OCI-LY1 (cell line): ENCODE measurements around the gene CPLANE2.

Source experiments
- H2AFZ ChIP-seq: fragments of 200-600 bp; sonication (generic), shearing (Covaris generic); 2 replicates; pipeline ENCODE4 v1.6.0; 2014; ENCODE audit warnings: antibody characterized with exemption, mild to moderate bottlenecking, low read length
- H3F3A ChIP-seq: fragments of 200-600 bp; sonication (generic), shearing (Covaris generic); 2 replicates; pipeline ENCODE4 v1.6.0; 2014; ENCODE audit warnings: mild to moderate bottlenecking, antibody characterized with exemption, low read length, moderate library complexity; ENCODE audit not compliant: insufficient read depth
- H3K27ac ChIP-seq: fragments of 200-600 bp; sonication (generic); 2 replicates; pipeline ENCODE4 v1.5.1; 2014; ENCODE audit warnings: low read length, mixed run types, mild to moderate bottlenecking, low read depth; ENCODE audit not compliant: poor library complexity, severe bottlenecking
- H3K27me3 ChIP-seq: fragments of 200-600 bp; sonication (generic); 2 replicates; pipeline ENCODE4 v1.6.0; 2014; ENCODE audit warnings: antibody characterized with exemption, mild to moderate bottlenecking, low read length, moderate library complexity; ENCODE audit not compliant: insufficient read depth
- H3K36me3 ChIP-seq: fragments of 200-600 bp; sonication (generic); 2 replicates; pipeline ENCODE4 v1.6.1; 2014; ENCODE audit warnings: mild to moderate bottlenecking, antibody characterized with exemption, low read length, moderate library complexity, mixed read lengths; ENCODE audit not compliant: insufficient read depth
- H3K4me1 ChIP-seq: fragments of 200-600 bp; sonication (generic); 2 replicates; pipeline ENCODE4 v1.5.1; 2014; ENCODE audit warnings: mild to moderate bottlenecking, low read length, moderate library complexity; ENCODE audit not compliant: insufficient read depth, severe bottlenecking
- H3K4me2 ChIP-seq: fragments of 200-600 bp; sonication (generic), shearing (Covaris generic); 2 replicates; pipeline ENCODE4 v1.6.1; 2014; ENCODE audit warnings: low read length
- H3K4me3 ChIP-seq: fragments of 200-600 bp; sonication (generic); 2 replicates; pipeline ENCODE4 v1.5.1; 2014; ENCODE audit warnings: low read length, low read depth, mild to moderate bottlenecking, mixed read lengths; ENCODE audit not compliant: poor library complexity, severe bottlenecking
- H3K79me2 ChIP-seq: fragments of 200-600 bp; shearing (Covaris generic); 2 replicates; pipeline ENCODE4 v1.6.1; 2016; ENCODE audit warnings: mixed run types, low read length, mixed read lengths; ENCODE audit not compliant: insufficient read depth
- H3K9ac ChIP-seq: fragments of 200-600 bp; sonication (generic), shearing (Covaris generic); 2 replicates; pipeline ENCODE4 v1.6.1; 2014; ENCODE audit warnings: mild to moderate bottlenecking, low read length, mixed read lengths
- H3K9me2 ChIP-seq: fragments of 200-600 bp; sonication (generic), shearing (Covaris generic); 2 replicates; pipeline ENCODE4 v1.6.1; 2014; ENCODE audit warnings: low read depth, mild to moderate bottlenecking, low read length, mixed read lengths
- H3K9me3 ChIP-seq: fragments of 200-600 bp; shearing (Covaris generic); 2 replicates; pipeline ENCODE4 v1.6.1; 2014; ENCODE audit warnings: low read length, mixed read lengths
- H4K20me1 ChIP-seq: fragments of 200-600 bp; sonication (generic), shearing (Covaris generic); 2 replicates; pipeline ENCODE4 v1.6.0; 2016; ENCODE audit warnings: mild to moderate bottlenecking, low read length; ENCODE audit not compliant: insufficient read depth
- EZH2 ChIP-seq: fragments of 200-600 bp; sonication (generic), shearing (Covaris generic); IDR thresholded peaks from 2 replicates; pipeline ENCODE4 v1.8.0; 2017; ENCODE audit warnings: borderline replicate concordance, mixed run types, mild to moderate bottlenecking, antibody characterized with exemption, low read length, moderate library complexity, mixed read lengths
- TF ChIP-seq, protein P1 (sequence below): fragments of 200-600 bp; sonication (generic), shearing (Covaris generic); IDR thresholded peaks from 2 replicates; pipeline ENCODE4 v1.5.1; 2017; ENCODE audit warnings: mild to moderate bottlenecking, antibody characterized with exemption, low read length, moderate library complexity, mixed read lengths

Gene CPLANE2

DNA sequence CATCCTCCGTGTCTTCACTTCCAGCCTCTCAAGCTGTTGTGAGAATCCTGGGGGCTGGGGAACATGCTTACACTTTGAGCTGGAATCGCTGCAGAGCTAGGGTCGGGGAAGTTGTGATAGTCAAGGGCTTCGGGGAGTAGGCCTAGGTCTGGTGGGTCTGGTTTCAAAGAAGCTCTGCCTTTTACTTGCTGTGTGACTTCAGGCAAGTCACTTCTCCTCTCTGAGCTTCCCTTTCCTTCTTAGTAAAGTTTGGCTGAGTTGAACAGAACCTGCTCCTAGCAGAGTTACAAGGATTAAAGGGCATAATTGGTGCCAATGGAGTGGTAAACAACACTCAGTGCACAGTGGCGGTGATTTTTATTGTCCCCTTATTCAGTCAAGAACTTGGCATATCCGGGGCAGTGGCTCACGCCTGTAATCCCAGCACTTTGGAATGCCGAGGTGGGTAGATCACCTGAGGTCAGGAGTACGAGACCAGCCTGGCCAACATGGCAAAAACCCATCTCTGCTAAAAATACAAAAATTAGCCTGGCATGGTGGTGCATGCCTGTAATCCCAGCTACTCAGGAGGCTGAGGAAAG, 50.2 kb downstream of the CPLANE2 start:
- no peaks in the 10 kb centered on the region for H3K9me3 ChIP-seq
- H3K27ac ChIP-seq, result no peak overlapping the region
- no peaks in the 10 kb centered on the region for H3F3A ChIP-seq
- no peak overlapping the region for H3K4me2 ChIP-seq
- H3K9me2 ChIP-seq, result no peaks in the 10 kb centered on the region
- peaks cover 6% of the 10 kb centered on the region for H3K27me3 ChIP-seq
- H3K79me2 ChIP-seq, result no peaks in the 10 kb centered on the region
- H3K36me3 ChIP-seq, result no peaks in the 10 kb centered on the region
- no peak for TF ChIP-seq EZH2
- TF ChIP-seq, protein P1, sequence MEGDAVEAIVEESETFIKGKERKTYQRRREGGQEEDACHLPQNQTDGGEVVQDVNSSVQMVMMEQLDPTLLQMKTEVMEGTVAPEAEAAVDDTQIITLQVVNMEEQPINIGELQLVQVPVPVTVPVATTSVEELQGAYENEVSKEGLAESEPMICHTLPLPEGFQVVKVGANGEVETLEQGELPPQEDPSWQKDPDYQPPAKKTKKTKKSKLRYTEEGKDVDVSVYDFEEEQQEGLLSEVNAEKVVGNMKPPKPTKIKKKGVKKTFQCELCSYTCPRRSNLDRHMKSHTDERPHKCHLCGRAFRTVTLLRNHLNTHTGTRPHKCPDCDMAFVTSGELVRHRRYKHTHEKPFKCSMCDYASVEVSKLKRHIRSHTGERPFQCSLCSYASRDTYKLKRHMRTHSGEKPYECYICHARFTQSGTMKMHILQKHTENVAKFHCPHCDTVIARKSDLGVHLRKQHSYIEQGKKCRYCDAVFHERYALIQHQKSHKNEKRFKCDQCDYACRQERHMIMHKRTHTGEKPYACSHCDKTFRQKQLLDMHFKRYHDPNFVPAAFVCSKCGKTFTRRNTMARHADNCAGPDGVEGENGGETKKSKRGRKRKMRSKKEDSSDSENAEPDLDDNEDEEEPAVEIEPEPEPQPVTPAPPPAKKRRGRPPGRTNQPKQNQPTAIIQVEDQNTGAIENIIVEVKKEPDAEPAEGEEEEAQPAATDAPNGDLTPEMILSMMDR, result no peak
- no peak overlapping the region for H3K4me3 ChIP-seq
- H4K20me1 ChIP-seq, result no peaks in the 10 kb centered on the region
- H2AFZ ChIP-seq, result no peak overlapping the region
- no peak overlapping the region for H3K9ac ChIP-seq
- H3K4me1 ChIP-seq, result no peaks in the 10 kb centered on the region

DNA sequence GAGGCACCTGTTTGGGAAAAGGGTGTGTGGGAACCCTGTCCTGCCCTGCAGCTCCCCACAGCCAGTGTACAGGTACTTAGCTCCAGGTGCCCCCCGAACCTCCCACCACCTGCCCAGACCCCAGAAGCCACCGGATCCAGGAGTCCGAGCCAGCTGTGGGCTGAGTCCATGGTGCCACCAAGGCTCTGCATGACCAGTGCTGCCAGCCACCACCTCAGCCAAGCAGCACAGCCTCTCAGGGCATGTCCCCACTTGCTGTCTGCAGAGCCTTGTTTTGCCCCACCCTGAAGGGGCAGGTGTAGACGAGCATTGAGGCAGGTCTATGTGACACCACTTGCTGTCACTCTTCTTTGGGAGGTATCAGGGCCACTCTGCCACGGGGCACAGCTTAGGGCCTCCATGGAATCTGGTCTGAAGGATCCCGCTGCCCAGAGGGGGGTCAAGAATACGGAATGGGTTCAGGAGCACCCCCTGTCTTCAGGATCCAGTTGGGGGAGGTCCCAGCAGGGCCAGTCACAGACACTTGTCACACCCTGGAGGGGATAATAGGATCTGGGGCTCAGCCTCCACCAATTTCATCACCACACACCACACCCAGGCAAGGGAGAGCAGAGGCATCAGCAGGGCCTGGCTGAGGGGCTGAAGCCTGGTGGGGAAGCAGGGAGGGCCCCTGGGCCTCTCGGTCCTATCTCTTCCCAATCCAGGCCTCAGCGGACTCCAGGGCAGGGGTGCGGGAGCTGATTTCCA, 52.3 kb downstream of the CPLANE2 start:
- H4K20me1 ChIP-seq, result no peaks in the 10 kb centered on the region
- no peaks in the 10 kb centered on the region for H3K36me3 ChIP-seq
- no peak for TF ChIP-seq EZH2
- TF ChIP-seq, protein P1, result no peak
- H2AFZ ChIP-seq, result no peak overlapping the region
- no peaks in the 10 kb centered on the region for H3K9me2 ChIP-seq
- H3K4me2 ChIP-seq, result no peak overlapping the region
- no peaks in the 10 kb centered on the region for H3F3A ChIP-seq
- no peaks in the 10 kb centered on the region for H3K9me3 ChIP-seq
- peaks cover 6% of the 10 kb centered on the region for H3K27me3 ChIP-seq
- H3K79me2 ChIP-seq, result no peaks in the 10 kb centered on the region
- no peak overlapping the region for H3K4me3 ChIP-seq
- no peak overlapping the region for H3K27ac ChIP-seq
- no peaks in the 10 kb centered on the region for H3K4me1 ChIP-seq
- no peak overlapping the region for H3K9ac ChIP-seq

DNA sequence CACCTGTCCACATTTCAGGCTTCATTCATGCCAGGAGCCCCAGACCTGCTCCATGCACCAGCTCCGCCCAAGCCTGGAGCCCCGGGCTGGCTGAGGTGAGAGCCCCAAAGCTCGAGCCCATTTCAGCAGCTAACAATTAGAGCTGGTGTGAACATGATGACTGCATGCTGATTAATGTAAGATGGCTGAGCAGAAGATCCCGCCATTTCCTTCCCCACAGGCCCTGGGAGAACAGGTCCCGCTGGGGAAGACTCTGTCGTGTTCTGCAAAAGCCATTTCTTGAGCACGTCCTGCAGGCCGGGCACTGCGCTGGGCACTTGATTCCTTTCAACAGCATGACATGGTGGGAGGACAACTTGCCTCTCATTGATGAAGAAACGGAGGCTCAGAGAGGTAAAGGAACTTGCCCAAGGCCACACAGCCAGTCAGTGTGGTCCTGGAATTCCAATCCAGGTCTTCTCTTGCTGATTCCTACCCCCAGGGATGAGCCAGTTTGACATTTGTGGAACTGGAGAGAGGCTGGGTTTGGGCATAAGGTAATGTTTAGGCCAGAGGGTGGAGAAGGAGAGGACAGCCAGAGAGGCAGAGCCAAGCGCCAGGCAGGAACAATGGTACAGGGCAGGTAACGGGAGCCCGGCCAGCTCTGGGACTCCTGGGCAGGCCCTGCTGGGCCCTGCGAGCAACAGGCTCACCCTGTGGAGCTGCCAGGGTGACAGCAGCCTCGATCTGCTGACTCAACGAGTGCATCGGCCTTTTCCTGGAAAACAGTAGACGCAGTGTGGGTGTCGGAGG, 53.0 kb downstream of the CPLANE2 start:
- Histone ChIP-seq H3K9ac (no peak overlapping the region), H3K79me2 (no peaks in the 10 kb centered on the region), H3K36me3 (no peaks in the 10 kb centered on the region), H3K4me1 (no peaks in the 10 kb centered on the region), H3F3A (no peaks in the 10 kb centered on the region), H3K9me3 (no peaks in the 10 kb centered on the region), H3K4me2 (no peak overlapping the region), H2AFZ (no peak overlapping the region), H3K27ac (no peak overlapping the region), H3K9me2 (no peaks in the 10 kb centered on the region), H3K27me3 (peaks cover 4% of the 10 kb centered on the region), H3K4me3 (no peak overlapping the region), H4K20me1 (no peaks in the 10 kb centered on the region)
- TF ChIP-seq, protein P1, result no peak
- no peak for TF ChIP-seq EZH2
